Activated CD4-positive, alpha-beta T cell treated with anti-CD3 and anti-CD28 coated beads for 24 hours (primary cell): Measurements from ENCODE around the gene CAPN5.

Experiments used
- DNase-seq, 2 donors: peaks; one replicate each; pipeline ENCODE4 v3.0.0-alpha.2; 2020; ENCODE audit warnings: low read depth in 2 of 2

Gene CAPN5

DNA sequence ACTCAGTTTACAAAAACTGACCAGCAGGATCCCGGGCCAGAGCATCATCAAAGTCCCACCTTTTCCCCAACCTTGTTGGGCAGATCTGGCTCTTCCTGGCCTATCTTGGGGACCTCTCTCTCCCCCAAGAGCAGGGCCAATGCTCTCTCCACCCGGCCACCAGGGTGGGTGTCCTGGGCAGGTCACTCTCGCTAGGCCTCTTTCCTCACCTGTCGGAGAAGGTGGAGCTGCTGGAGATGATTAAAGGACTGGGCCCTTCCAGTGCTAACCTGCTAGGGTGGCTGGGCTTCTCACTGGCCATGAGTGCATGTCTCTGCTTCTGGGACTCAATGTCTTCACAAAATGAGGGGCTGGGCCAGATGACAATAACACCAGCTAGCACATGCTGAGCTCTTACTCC lies 2.9 kb upstream of the CAPN5 start:
- DNase-seq: no peak

- DNase-seq: no peak
Measured at GRCh38 chr11:77064648-77065217, 2.0 kb upstream of the CAPN5 start.

DNA sequence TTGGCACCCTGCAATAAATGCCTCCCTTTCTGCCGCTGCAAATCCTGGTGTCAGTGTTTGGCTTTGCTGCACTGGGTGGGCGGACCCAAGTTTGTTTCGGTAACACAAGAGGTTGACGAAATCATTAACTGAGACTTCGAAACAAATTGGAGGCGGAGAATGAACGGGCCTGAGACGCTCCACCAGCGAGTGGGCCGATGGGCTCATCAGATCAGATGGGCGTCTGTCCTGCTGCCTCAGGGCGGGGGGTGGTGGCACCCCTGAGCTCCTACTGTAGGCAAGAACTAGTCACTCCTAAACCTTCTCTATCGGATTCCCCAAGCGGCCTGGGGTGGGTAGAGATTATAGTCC lies 918 bp upstream of the CAPN5 start:
- no peak for DNase-seq

- no peak for DNase-seq
Measured at GRCh38 chr11:77067861-77068443, 1.2 kb downstream of the CAPN5 start.

DNA sequence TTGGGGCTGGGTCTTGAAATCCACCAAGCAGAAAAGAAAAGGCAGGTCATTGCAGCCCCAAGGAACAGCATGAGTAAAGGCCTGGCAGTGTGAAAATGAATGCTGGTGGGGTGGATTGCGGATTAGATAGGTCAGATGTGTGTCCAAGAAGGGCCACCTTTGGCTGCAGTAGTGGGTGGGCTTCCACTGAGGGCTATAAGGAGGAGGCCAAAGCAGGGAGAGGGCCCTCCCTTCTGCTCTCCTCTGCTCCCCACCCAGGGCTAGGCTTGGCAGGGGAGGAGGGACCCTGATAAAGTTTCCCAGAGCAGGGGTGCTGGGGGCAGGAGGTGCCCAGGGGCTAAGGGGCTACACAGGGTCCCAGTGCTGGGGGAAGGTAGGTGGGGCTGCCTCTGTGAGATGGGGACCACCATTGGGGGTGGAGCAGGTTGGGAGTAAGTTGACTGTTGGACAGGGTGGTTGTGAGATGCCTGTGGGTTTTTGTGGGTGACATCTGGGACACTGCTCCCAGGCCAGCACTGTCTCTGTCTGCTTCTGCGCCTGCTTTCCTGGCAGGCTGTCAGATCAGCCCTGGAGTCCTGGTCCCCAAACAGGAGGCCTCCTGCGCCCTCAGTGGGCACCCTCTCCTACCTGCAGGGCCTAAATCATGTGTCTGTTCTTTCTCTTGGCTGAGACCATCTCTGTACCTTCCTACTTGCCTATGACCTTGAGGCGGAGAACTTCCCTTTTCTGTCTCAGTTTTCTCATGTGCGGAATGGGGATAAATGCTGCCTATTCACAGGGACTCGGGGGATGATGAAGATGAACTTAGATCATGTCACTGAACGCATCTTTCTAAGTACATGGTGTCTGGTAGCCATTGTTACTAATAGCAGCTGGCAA lies 1.9 kb downstream of the CAPN5 start:
- DNase-seq: no peak

DNA sequence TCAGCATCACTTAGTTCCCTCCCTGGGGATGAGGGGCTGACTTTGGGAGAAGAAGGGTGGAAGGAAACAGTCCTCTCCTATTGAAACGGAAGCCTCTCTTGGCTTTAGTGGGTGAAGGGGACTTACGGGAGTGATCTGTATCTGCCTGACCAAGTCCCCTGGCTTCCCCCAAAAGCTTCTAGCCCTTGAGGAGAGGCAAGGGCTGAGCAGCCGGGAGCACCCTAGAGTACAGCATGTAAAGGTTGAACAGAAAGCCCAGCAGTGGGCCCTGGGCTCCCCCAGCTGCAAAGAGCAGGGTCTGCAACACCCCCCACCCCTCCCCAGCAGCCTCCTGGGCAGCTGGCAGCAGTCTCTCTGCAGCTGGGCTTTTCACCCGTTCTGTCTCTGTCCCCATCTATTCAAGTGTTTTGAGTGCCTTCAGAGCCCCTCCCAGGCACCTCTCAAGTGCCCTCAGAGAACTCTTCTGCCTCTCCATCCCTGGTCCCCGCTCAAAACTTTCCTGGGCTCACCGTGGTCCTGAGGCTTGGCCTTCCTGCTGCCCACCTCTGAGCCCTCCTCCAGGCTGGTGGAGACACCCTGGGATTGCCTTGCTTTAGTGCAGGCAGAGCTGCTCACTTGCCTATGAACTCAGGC lies 2.7 kb downstream of the CAPN5 start:
- DNase-seq: no peak

DNA sequence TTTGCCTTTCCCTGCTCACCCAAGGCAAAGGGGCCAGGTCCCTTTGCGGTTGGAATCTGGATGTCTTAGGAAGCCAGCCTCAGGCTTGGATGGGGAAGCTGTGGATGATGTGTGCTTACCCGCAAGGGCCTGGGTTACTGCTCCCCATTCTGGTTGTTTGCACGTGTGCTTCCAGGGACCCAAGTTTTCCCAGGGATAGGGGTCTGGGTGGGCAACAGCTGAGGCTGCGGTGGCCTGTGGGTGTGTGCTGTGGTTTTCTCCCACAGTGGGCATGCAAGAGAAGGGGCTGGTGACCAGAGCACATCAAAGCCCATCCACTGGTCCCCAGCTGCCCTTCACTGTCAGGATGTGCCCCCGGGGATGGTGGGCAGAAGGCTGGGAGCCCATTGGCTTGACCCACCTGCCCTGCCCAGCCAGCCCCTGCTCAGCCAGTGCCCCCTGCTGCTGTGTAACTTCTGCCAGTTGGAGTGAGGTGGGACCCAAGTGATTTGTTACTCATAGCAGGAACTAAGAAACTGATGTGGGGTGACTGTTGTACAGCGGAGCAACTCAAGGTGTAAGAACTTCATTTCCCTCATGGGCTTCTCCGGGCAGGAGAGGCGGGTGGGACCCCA lies 3.3 kb downstream of the CAPN5 start:
- no peak for DNase-seq

- DNase-seq: no peak
Measured at GRCh38 chr11:77071077-77071476, 4.3 kb downstream of the CAPN5 start.

DNA sequence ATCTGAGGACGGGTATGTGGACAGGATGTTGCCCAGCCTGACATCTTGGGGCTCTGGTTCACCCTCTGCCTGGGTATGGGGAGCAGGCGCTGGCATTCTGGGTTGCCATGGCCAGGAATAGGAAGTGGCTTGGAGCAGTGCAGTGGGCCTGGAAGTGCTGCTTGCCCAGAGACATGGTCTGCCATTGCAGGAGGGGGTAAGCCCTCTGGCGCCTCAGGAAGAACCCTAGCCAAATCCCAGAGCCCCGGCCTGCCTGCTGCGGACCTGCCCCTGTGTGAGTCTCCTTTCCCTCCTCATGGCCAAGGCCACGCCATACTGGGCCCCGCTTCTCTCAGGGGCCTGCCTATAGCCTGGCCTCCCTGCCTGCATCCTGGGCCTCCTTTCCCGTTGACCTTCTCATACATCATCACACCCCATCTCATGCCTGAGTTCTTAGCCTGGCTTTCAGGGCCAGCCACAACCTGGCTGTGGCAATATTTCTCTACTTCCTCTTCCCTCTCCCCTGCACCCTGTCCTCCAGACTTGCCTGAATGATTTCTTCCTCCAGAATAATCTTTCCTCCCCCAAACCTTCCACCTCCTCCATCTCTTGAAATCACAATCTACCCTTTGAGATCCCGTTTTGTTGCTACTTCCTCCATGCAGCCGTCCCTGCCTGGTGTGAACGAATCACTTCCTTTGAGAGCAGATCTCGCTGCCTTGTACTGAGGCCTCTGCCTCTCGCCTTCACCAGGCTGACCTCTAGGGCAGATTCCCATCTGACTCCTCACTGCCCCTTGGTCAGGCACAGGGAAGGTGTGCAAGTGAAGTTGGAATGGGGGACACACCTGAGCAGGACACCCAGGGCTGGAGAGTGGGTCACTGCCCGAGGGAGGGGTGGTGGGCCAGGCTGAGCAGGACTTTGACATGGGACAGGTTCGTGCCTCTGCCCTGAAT lies 5.2 kb downstream of the CAPN5 start:
- DNase-seq: no peak

DNA sequence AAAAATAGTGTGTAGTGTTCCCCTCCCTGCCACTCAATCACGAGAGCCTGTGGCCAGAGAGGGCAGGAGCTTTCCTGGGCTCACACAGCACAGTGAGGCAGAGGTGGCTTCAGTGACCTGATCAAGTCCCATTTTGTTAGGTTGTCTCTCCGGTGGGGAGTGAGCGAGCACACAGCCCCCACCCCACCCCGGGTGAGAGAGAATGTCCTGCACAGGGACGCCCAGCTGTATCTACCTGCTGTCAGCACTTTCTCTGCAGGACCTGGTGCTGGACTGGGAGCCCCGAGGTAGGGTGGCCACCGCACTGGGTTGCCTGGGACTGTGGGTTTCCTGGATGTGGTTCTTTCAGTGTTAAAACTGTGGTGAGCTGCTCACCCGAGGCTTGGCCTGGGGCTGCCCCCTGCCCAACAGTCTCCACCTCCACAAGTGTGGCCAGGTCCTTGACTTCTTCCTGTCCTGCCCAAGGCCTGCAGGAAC lies 6.1 kb downstream of the CAPN5 start:
- DNase-seq: no peak

- DNase-seq: no peak
Measured at GRCh38 chr11:77073328-77074001, 6.7 kb downstream of the CAPN5 start.

- DNase-seq: no peak
Measured at GRCh38 chr11:77074205-77074604, 7.4 kb downstream of the CAPN5 start.

GRCh38 chr11:77074626-77075221 lies 8.0 kb downstream of the CAPN5 start:
- no peak for DNase-seq

DNA sequence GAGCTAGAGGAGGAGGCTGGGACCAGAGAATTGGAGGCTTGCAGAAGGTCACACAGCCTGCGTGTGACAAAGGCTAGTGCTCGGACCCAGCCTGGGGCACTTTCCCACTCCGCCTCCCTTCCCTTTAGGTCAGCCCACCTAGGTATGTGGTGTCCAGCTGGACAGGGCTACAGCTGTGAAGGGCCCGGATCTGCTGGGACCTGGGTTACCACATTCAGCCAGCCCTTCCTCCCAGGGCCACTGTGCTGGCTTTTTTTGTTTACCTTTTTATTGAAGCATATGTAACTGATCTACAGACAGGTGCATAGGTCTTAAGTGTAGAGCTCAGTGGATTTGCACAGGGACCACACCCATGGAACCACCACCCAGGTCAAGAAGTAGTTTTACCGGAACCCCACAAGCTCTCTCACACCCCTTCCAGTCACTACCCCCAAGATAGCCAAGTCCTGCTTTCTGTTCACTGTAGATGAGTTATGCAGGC lies 8.7 kb downstream of the CAPN5 start:
- no peak for DNase-seq

DNA sequence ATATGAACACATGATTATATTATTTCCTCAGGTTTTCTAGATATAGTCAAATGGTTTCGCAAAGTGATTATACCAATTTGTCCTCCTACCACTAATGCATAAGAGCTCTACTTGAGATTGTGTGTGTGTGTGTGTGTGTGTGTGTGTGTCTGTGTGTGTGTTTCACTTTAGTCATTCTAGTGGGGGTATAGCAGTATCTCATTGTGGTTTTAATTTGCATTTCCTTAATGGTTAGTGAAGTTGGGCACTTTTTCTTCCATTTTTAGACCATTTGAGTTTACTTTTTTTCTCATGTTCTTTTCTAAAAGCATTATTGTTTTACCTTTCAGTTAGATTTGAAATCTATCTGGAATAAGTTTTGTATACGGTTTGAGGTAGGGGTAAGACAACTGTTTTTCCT lies 12.9 kb downstream of the CAPN5 start:
- DNase-seq: no peak

GRCh38 chr11:77080643-77081210 lies 14.0 kb downstream of the CAPN5 start:
- no peak for DNase-seq

GRCh38 chr11:77081381-77081851 lies 14.6 kb downstream of the CAPN5 start:
- no peak for DNase-seq

GRCh38 chr11:77081976-77082836 lies 15.4 kb downstream of the CAPN5 start:
- DNase-seq: no peak
